ENCODE measurements around the gene TEKT5.
"Not testable (repeated sequence)": the region's sequence is repeated elsewhere in the genome, so short reads cannot be mapped to it uniquely, and the experiment has no call there.

Gene TEKT5

GRCh38 chr16:10657925-10658324 is 36.8 kb downstream of the TEKT5 start:
- no peak for ATAC-seq

- ATAC-seq = no peak
Measured at GRCh38 chr16:10656618-10657017, 38.1 kb downstream of the TEKT5 start.

GRCh38 chr16:10655415-10655977 is 39.2 kb downstream of the TEKT5 start:
- ATAC-seq = no peak

GRCh38 chr16:10654592-10655414 is 39.9 kb downstream of the TEKT5 start:
- no peak for ATAC-seq

GRCh38 chr16:10652730-10653590 is 41.8 kb downstream of the TEKT5 start:
- no peak for ATAC-seq

- ATAC-seq = not testable (repeated sequence)
Measured at GRCh38 chr16:10649098-10649497, 45.6 kb downstream of the TEKT5 start.

GRCh38 chr16:10647721-10648296 is 46.9 kb downstream of the TEKT5 start:
- ATAC-seq = no peak

GRCh38 chr16:10647264-10647720 is 47.4 kb downstream of the TEKT5 start:
- ATAC-seq = no peak

GRCh38 chr16:10646581-10647263 is 48.0 kb downstream of the TEKT5 start:
- no peak for ATAC-seq

- no peak for ATAC-seq
Measured at GRCh38 chr16:10646228-10646580, 48.5 kb downstream of the TEKT5 start.

GRCh38 chr16:10644092-10644491 is 50.6 kb downstream of the TEKT5 start:
- no peak for ATAC-seq

- ATAC-seq = no peak
Measured at GRCh38 chr16:10642964-10643363, 51.8 kb downstream of the TEKT5 start.

GRCh38 chr16:10641953-10642949 is 52.5 kb downstream of the TEKT5 start:
- no peak for ATAC-seq

GRCh38 chr16:10641555-10641952 is 53.2 kb downstream of the TEKT5 start:
- ATAC-seq = no peak

- no peak for ATAC-seq
Measured at GRCh38 chr16:10640934-10641333, 53.8 kb downstream of the TEKT5 start.

GRCh38 chr16:10638101-10638500 is 56.6 kb downstream of the TEKT5 start:
- ATAC-seq = no peak

GRCh38 chr16:10637337-10638037 is 57.2 kb downstream of the TEKT5 start:
- no peak for ATAC-seq

- ATAC-seq = no peak
Measured at GRCh38 chr16:10635365-10636021, 59.2 kb downstream of the TEKT5 start.

GRCh38 chr16:10633429-10633828 is 61.3 kb downstream of the TEKT5 start:
- not testable (repeated sequence) for ATAC-seq

- no peak for ATAC-seq
Measured at GRCh38 chr16:10631886-10632285, 62.8 kb downstream of the TEKT5 start.

All from activated CD4-positive, CD25-positive, alpha-beta regulatory T cell treated with anti-CD3 and anti-CD28 coated beads, Interleukin-2, amount 50 U/mL, for 24 hours (primary cell).